HCT116 (cell line): Measurements from ENCODE around the gene CDC14B. TPM values are rescaled to one million over a fixed set of nuclear protein-coding genes. Genes with fewer than 3 reads are reported as not detected.

ENCODE experiments used
- ATAC-seq: fragments of 200-7000 bp; cut with Tn5 transposase; 2 replicates; pipeline ENCODE4 v1.9.1; 2020; ENCODE audit warnings: mild to moderate bottlenecking, moderate library complexity
- BruUV-seq: library from RNA; stranded (reverse); fragments of 400-500 nt; replicated peaks from 2 replicates; lab custom pipeline; 2021; lab: Mats Ljungman, UMichigan
- CTCF ChIA-PET: fragments of 300-600 bp; sonication (Branson Sonifier 250); formaldehyde crosslinking; loops from one replicate; lab custom pipeline; 2021; ENCODE audit warnings: antibody characterized with exemption; lab: Charles Lee
- POLR2A ChIA-PET: fragments of 300-600, 350-600 bp; sonication (Branson Sonifier 250); formaldehyde crosslinking; loops from one replicate; lab custom pipeline; 2021; ENCODE audit warnings: antibody characterized with exemption; lab: Charles Lee
- RAD21 ChIA-PET, 2 experiments: fragments of 300-600 bp; sonication (Branson Sonifier 250); formaldehyde crosslinking; loops; one replicate each; lab custom pipeline; 2023; ENCODE audit warnings: low total read pairs in 2 of 2; ENCODE audit not compliant: uncharacterized antibody in 2 of 2, unreplicated experiment in 2 of 2, low non-redundant PET in 1 of 2; lab: Charles Lee
- DNase-seq: peaks from one replicate; pipeline ENCODE4 v3.0.0-alpha.2; 2010; ENCODE audit warnings: low read depth, low spot score
- H2AFZ ChIP-seq: fragments of 200-600 bp; shearing (Covaris generic), sonication (generic); 2 replicates; pipeline ENCODE4 v1.6.1; 2017; ENCODE audit warnings: low read depth, mixed run types, mixed read lengths, antibody characterized with exemption, low read length; ENCODE audit not compliant: poor library complexity, severe bottlenecking
- H3K27ac ChIP-seq: 2 replicates; pipeline ENCODE4 v1.5.1; 2012; ENCODE audit warnings: low read depth, low read length
- H3K27me3 ChIP-seq: fragments of 200-600 bp; sonication (generic); 2 replicates; pipeline ENCODE4 v1.6.1; 2016; ENCODE audit warnings: mixed run types, low read length, mixed read lengths; ENCODE audit not compliant: insufficient read depth
- H3K36me3 ChIP-seq, 2 experiments: fragments of 200-500 bp in 1 of 2; fragments of 200-600 bp in 1 of 2; sonication (Bioruptor generic) in 1 of 2; sonication (generic) in 1 of 2; 2 replicates each; pipeline versions ENCODE4 v1.5.1 to v1.6.1; 2014 to 2016; ENCODE audit warnings: low read length in 2 of 2, inconsistent platforms in 1 of 2, mixed read lengths in 1 of 2, mixed run types in 1 of 2; ENCODE audit not compliant: insufficient read depth in 2 of 2, control insufficient read depth in 1 of 2
- H3K4me1 ChIP-seq, 2 experiments: fragments of 200-600 bp in 1 of 2; sonication (generic) in 1 of 2; 2 replicates each; pipeline versions ENCODE4 v1.5.1 to v1.6.1; 2012 to 2017; ENCODE audit warnings: low read length in 2 of 2, inconsistent platforms in 1 of 2, mild to moderate bottlenecking in 1 of 2, mixed read lengths in 1 of 2, mixed run types in 1 of 2, moderate library complexity in 1 of 2; ENCODE audit not compliant: insufficient read depth in 2 of 2, control insufficient read depth in 1 of 2
- H3K4me2 ChIP-seq: fragments of 200-600 bp; sonication (generic); 2 replicates; pipeline ENCODE4 v1.6.1; 2017; ENCODE audit warnings: mixed run types, low read length, mixed read lengths
- H3K4me3 ChIP-seq, 2 experiments: fragments of 200-600 bp in 1 of 2; sonication (generic) in 1 of 2; replicated peaks in 1 of 2; 2 replicates each; pipeline ENCODE4 v1.5.1; 2011 to 2016; ENCODE audit warnings: low read length in 2 of 2, control low read depth in 1 of 2, low read depth in 1 of 2, mild to moderate bottlenecking in 1 of 2, mixed read lengths in 1 of 2, mixed run types in 1 of 2
- H3K79me2 ChIP-seq: fragments of 200-600 bp; sonication (generic); 2 replicates; pipeline ENCODE4 v1.6.1; 2017; ENCODE audit warnings: mild to moderate bottlenecking, mixed run types, low read length, moderate library complexity, mixed read lengths; ENCODE audit not compliant: insufficient read depth
- H3K9ac ChIP-seq: fragments of 200-600 bp; sonication (generic); 2 replicates; pipeline ENCODE4 v1.6.1; 2016; ENCODE audit warnings: low read length, mixed read lengths
- H3K9me2 ChIP-seq: fragments of 200-600 bp; sonication (generic), shearing (Covaris generic); 2 replicates; pipeline ENCODE4 v1.6.1; 2017; ENCODE audit warnings: mixed run types, mild to moderate bottlenecking, moderate library complexity; ENCODE audit not compliant: insufficient read depth
- H3K9me3 ChIP-seq, 2 experiments: fragments of 200-500 bp in 1 of 2; fragments of 200-600 bp in 1 of 2; sonication (Bioruptor generic) in 1 of 2; sonication (generic) in 1 of 2; 2 replicates each; pipeline ENCODE4 v1.6.1; 2014 to 2017; ENCODE audit warnings: low read length in 2 of 2, mixed read lengths in 2 of 2, inconsistent platforms in 1 of 2, low read depth in 1 of 2, mild to moderate bottlenecking in 1 of 2, mixed run types in 1 of 2, moderate library complexity in 1 of 2; ENCODE audit not compliant: control insufficient read depth in 1 of 2, insufficient read depth in 1 of 2
- H4K20me1 ChIP-seq: fragments of 200-600 bp; sonication (generic), shearing (Covaris generic); 2 replicates; pipeline ENCODE4 v1.6.1; 2017; ENCODE audit warnings: mixed run types, mild to moderate bottlenecking, moderate library complexity; ENCODE audit not compliant: insufficient read depth
- CBX3 ChIP-seq: IDR thresholded peaks from 2 replicates; pipeline ENCODE4 v1.6.1; 2012; ENCODE audit warnings: low read depth
- CEBPB ChIP-seq: IDR thresholded peaks from 2 replicates; pipeline ENCODE4 v1.6.1; 2012; ENCODE audit warnings: low read depth
- EGR1 ChIP-seq: IDR thresholded peaks from 2 replicates; pipeline ENCODE4 v1.6.1; 2012; ENCODE audit warnings: low read depth
- FOSL1 ChIP-seq: IDR thresholded peaks from 2 replicates; pipeline ENCODE4 v1.6.1; 2012; ENCODE audit warnings: low read depth
- JUND ChIP-seq: IDR thresholded peaks from 2 replicates; pipeline ENCODE4 v1.6.1; 2012
- REST ChIP-seq: IDR thresholded peaks from 2 replicates; pipeline ENCODE4 v1.6.1; 2012; ENCODE audit warnings: low read depth
- SIN3A ChIP-seq: IDR thresholded peaks from 2 replicates; pipeline ENCODE4 v1.6.1; 2012; ENCODE audit warnings: low read depth
- SRF ChIP-seq: IDR thresholded peaks from 2 replicates; pipeline ENCODE4 v1.6.1; 2012; ENCODE audit warnings: low read depth
- TCF7L2 ChIP-seq: IDR thresholded peaks from 2 replicates; pipeline ENCODE4 v1.7.0; 2011; ENCODE audit warnings: borderline replicate concordance, inconsistent platforms; ENCODE audit not compliant: insufficient read depth, insufficient read length; ENCODE audit errors: extremely low read depth
- ZFX ChIP-seq: fragments of 450-650 bp; IDR thresholded peaks from 2 replicates; pipeline ENCODE4 v1.6.1; 2017
- intact Hi-C: fragments of 100-400 bp; cut with micrococcal nuclease; formaldehyde crosslinking; loops from 2 replicates; pipeline ENCODE4 v1.10.0; 2022
- total RNA-seq: library from RNA; stranded (reverse); gene quantifications from one replicate; pipeline ENCODE4 v1.2.1, GENCODE V29; 2021; ENCODE audit not compliant: unreplicated experiment
- TF ChIP-seq, protein P1 (sequence below): IDR thresholded peaks from 2 replicates; pipeline ENCODE4 v1.6.1; 2012
- TF ChIP-seq, protein P2 (sequence below), 3 experiments: fragments of 200-600 bp in 1 of 3; sonication (generic) in 1 of 3; IDR thresholded peaks in 2 of 3; conservative IDR thresholded peaks in 1 of 3; 2 replicates each; pipeline ENCODE4 v1.5.1; 2012 to 2017; ENCODE audit warnings: low read depth in 2 of 3, low read length in 2 of 3, antibody characterized with exemption in 1 of 3, borderline replicate concordance in 1 of 3, control low read depth in 1 of 3, mild to moderate bottlenecking in 1 of 3, mixed read lengths in 1 of 3, mixed run types in 1 of 3, moderate library complexity in 1 of 3; ENCODE audit not compliant: insufficient read depth in 1 of 3

The CDC14B gene
- total RNA-seq, 1 experiment from 2014 or later = 21.6 TPM

GRCh38 chr9:96450613-96451528 is 168.8 kb downstream of the CDC14B start:
- DNase-seq (no peak), ATAC-seq (0 out of 2 replicates have a peak, but pooled peaks have one; percentile 4)
- Histone ChIP-seq H3K9me3 (no peaks in the 10 kb centered on the region), H3K27me3 (no peaks in the 10 kb centered on the region), H3K9ac (peak overlapping the region; percentile 73), H4K20me1 (no peaks in the 10 kb centered on the region; the same call in 1 of the 2 replicates), H3K36me3 (no peaks in the 10 kb centered on the region), H3K4me1 (peaks cover 4 to 31% of the 10 kb centered on the region in 2 experiments; a peak in 3 of 4 replicates), H3K4me2 (peak overlapping the region; percentile 81), H3K27ac (peak overlapping the region; percentile 73), H2AFZ (no peak overlapping the region), H3K79me2 (peaks cover 36% of the 10 kb centered on the region), H3K9me2 (no peaks in the 10 kb centered on the region), H3K4me3 (peak overlapping the region; percentile 66 to 70)
- CTCF ChIA-PET = interaction anchor here (2.8 kb wide), 1 partner anchor 9 kb away, joined by 10 read pairs; no protein-coding TSS in a partner anchor
- intact Hi-C loops = loop anchor here (5.0 kb wide), 1 partner anchor 216 kb away; no protein-coding TSS in a partner anchor
- BruUV-seq = no TSS peak
- TF ChIP-seq, protein P1, sequence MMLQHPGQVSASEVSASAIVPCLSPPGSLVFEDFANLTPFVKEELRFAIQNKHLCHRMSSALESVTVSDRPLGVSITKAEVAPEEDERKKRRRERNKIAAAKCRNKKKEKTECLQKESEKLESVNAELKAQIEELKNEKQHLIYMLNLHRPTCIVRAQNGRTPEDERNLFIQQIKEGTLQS = no peak
- TF ChIP-seq, protein P2, sequence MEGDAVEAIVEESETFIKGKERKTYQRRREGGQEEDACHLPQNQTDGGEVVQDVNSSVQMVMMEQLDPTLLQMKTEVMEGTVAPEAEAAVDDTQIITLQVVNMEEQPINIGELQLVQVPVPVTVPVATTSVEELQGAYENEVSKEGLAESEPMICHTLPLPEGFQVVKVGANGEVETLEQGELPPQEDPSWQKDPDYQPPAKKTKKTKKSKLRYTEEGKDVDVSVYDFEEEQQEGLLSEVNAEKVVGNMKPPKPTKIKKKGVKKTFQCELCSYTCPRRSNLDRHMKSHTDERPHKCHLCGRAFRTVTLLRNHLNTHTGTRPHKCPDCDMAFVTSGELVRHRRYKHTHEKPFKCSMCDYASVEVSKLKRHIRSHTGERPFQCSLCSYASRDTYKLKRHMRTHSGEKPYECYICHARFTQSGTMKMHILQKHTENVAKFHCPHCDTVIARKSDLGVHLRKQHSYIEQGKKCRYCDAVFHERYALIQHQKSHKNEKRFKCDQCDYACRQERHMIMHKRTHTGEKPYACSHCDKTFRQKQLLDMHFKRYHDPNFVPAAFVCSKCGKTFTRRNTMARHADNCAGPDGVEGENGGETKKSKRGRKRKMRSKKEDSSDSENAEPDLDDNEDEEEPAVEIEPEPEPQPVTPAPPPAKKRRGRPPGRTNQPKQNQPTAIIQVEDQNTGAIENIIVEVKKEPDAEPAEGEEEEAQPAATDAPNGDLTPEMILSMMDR (IDR thresholded peaks at IDR 0.05 in 2 of 3, conservative IDR thresholded peaks at IDR 0.05 in 1 of 3; ENCODE audit: borderline replicate concordance in 1 of 3, insufficient read depth in 1 of 3, low read depth in 2 of 3, low read length in 2 of 3) = no peak
- TF ChIP-seq FOSL1 = no peak
- no peak for TF ChIP-seq EGR1
- no peak; the same call in none of the 2 replicates for TF ChIP-seq ZFX
- no peak for TF ChIP-seq TCF7L2
- TF ChIP-seq JUND = no peak
- no peak for TF ChIP-seq CEBPB
- no peak for TF ChIP-seq SRF
- no peak for TF ChIP-seq REST
- TF ChIP-seq SIN3A = no peak
- TF ChIP-seq CBX3 = no peak
- POLR2A ChIA-PET = no interaction called here
- RAD21 ChIA-PET = no interaction called here
